GM12874 (cell line): ENCODE data around the gene COL7A1.

Experiments
- TF ChIP-seq, protein P1 (sequence below): IDR thresholded peaks from 2 replicates; pipeline ENCODE4 v1.5.1; 2011; ENCODE audit warnings: low read depth, mild to moderate bottlenecking, control low read depth, low read length, moderate library complexity; ENCODE audit not compliant: insufficient read depth

The COL7A1 gene

DNA sequence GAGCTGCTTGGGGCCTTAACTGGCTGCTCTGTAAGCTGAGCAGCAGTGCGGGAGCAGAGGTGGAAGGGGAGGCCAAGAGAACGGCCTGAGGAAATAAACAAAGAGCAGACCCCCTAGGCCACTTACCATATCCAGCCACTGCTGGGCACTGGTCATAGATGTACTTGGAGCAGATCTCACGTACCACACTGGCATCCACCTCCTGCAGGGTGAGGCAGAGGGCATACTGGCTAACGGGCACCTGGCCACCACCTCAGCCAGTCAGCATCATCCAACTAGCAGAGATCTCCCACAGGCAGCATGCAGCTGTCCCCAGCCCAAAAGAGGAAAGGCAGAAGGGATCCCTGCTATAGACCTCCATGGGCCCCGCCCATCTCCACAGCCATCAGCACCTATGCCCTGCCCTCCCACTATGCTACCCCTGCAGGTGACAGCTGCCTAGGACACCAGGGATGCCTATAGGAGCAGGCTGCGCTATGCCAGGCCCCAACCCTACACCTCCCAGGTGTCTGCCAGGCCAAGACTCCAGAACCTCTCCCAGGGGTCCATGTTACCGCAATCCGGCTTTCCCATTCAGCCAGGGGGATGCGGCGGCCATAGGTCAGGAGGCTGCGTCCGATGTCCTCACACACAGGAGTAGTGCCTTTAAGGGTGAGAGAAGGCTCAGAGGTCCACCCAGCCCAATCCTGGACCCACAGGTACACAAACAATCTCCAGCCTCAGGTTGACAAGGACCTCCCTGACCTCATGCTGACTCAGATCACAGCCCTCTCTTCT is 4.6 kb upstream of the COL7A1 start:
- TF ChIP-seq, protein P1, sequence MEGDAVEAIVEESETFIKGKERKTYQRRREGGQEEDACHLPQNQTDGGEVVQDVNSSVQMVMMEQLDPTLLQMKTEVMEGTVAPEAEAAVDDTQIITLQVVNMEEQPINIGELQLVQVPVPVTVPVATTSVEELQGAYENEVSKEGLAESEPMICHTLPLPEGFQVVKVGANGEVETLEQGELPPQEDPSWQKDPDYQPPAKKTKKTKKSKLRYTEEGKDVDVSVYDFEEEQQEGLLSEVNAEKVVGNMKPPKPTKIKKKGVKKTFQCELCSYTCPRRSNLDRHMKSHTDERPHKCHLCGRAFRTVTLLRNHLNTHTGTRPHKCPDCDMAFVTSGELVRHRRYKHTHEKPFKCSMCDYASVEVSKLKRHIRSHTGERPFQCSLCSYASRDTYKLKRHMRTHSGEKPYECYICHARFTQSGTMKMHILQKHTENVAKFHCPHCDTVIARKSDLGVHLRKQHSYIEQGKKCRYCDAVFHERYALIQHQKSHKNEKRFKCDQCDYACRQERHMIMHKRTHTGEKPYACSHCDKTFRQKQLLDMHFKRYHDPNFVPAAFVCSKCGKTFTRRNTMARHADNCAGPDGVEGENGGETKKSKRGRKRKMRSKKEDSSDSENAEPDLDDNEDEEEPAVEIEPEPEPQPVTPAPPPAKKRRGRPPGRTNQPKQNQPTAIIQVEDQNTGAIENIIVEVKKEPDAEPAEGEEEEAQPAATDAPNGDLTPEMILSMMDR: no peak

DNA sequence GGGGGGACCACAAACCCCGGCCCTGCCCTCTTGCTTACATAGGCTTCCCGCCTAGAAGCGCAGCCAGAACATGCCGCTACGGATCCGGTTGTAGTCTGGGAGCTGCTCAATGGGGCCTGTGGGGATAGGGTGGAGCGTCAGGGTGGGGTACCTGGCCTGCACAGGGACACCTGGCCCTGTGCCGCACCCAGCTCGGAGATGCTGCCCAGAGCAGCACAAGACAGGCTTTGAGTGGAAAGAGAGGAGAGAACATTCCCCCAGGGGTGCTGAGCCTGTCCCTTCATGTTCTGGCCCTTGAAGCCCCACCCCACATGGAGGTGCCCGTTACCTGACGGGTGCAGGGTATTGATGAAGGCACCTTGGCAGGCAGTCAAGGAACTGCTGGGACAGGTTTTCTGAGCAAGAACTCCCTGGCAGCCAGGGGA is 4.0 kb upstream of the COL7A1 start:
- TF ChIP-seq, protein P1: no peak

DNA sequence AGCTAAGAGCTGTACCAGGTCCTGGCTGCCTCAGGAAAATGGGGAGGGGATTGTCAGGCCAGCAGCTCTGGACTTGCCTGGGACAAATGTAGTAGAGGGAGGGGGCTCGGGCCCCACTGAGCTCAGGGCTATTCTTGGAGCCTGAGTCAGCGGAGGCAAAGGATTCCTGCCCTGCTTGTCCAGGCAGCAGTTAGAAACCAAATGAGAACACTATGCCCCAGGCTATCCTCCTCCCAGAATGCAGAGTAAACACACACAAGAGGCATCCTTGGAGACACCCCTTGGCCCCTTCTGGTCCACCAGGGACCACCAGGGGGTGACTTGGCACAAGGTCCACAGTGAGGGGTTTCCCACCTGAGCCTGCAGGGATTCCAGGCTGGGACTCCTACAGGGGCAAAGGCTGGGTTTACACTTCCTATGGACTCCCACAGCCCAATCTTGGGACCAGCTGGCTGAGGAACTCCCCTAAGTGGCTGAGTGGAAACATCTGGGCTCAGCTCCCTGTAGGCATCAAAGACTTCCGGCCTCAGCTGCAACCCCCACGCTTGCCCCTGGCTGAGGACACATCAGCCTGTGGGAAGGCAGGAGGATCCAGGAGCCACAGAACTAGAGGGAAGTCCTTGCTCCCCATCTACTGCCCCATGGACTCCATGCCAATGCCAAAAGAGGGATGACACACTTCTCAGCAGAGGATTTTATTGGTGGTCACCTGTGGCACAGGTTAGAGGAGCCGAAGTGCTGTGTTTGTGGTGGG is 3.4 kb upstream of the COL7A1 start:
- TF ChIP-seq, protein P1: no peak

DNA sequence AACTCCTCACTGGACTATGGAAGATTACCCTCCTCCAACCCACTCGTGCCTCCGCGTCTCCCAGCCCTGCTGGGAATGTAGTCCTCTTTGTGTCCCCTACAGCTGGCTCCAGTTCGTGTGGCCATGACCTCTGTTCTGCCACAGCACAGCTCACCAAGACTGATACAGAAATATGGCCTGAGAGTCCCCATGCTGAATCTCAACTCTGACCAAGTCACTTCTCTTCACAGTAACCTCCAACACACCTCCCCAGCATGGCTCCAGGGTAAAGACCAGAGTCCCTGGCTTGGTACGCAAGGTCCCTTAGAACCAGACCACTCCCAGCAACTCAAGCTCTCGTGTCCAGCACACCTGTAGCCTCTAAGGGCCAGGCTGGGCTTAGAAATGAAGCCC is 2.3 kb upstream of the COL7A1 start:
- TF ChIP-seq, protein P1: no peak

DNA sequence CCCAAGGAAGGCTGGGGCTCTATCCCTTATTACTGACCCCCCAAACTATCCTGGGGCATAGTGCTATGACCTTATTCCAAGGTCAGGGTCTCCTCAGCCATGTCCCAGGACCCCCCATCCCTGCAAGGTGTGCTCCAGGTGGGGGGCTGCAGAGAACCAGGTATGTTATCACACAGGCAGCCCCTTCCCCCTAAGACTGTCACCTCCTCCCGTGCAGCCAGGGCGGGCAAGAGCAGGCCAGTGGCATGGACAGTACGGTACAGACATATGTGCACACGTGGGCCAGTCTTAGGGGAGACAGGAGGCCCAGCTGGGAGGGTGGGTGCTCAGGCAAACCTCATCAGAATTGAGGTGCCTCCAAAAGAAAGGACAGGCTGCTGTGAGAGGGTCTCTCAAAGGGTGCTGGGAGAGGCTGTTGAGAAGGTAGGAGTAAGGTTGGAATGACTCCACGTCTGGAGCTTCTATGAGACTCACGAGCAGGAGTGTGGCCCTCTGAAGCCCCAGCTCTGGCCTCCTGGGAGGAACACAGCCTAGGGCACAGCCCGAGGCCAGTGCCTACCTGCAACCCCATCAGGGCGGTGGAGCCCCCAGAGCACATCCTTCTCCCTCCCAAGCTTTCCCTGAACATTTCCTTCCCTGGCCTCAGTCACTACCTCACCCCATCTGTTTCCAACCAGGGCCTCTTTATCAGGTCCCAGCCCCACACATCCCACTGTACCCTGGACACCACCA is 1.7 kb upstream of the COL7A1 start:
- TF ChIP-seq, protein P1: no peak

DNA sequence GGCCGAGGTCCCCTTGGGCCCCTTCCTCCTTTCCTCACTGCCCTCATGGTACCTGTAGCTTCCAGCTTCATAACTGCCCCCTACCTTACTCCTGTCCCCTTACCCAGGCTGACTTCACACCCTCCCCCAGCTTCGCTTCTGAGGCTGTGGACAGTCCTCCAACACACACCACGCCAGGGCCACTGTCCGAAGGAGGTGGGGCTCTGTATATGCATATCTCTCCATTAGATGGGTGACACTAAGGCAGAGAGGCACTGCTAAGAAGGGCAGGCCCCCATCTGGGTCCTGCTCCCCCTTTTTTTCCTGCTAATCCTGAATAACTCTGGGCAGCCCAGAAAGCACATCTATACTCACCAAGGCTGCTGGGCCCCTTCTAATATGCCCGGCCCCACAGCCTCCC is 1.0 kb upstream of the COL7A1 start:
- TF ChIP-seq, protein P1: no peak

DNA sequence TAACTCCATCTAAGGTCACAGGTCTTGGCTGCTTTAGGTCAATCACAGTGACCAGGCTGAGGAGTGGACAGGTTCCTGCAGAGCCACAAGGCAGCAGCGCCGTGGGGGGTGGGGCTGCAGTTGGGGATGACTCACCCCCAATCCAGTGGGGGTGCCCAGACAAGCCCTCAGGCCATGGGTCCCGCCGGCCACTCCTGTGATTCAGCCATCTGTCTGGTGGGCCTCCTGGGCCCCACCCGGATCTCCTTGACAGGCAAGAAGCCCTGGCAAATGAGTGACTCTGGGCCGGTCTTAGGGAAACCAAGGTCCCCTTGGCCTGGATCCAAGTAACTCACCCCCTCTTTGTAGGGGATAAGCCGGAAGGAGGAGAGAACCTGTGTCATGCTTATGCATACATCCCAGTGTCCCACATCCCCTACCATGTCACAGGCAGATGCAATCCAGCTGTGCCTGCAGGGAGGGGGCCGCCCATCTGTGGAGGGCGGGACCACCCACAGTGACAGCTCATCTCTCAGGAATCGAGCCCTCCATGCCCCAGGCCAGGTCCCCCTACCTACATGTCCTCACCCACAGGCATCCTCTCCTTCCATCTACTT is 495 bp upstream of the COL7A1 start:
- TF ChIP-seq, protein P1: no peak
